ENCODE measurements around the gene HMCES.

DNA sequence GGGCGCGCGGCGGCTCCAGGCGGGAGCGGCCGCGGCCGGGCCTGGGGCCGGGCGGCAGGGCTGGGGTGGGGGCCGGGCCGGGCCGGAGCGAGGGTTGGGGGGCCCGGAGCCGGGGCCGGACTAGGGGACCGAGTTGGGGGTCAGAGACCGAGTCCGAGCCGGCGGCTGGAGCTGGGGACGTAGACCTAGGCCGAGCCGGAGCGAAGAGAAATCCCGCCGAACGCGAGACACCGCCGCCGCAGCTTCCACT, 37.3 kb downstream of the HMCES start:
- TF ChIP-seq JUND (IDR thresholded peaks at IDR 0.05) (no peak), TCF12 (IDR thresholded peaks at IDR 0.05) (no peak), GABPA (IDR thresholded peaks at IDR 0.05; ENCODE audit: low read depth) (no peak), REST (IDR thresholded peaks at IDR 0.05; ENCODE audit: low read depth, low read length) (no peak), MAX (IDR thresholded peaks at IDR 0.05; ENCODE audit: low read depth) (no peak), POLR2AphosphoS5 (IDR thresholded peaks at IDR 0.05; ENCODE audit: low read depth, low read length) (no peak), TAF1 (IDR thresholded peaks at IDR 0.05; ENCODE audit: borderline replicate concordance, low read depth, low read length) (no peak), YY1 (IDR thresholded peaks at IDR 0.05; ENCODE audit: low read depth) (no peak), MEF2A (IDR thresholded peaks at IDR 0.05; ENCODE audit: borderline replicate concordance, low read depth) (no peak)
- TF ChIP-seq, protein P1, sequence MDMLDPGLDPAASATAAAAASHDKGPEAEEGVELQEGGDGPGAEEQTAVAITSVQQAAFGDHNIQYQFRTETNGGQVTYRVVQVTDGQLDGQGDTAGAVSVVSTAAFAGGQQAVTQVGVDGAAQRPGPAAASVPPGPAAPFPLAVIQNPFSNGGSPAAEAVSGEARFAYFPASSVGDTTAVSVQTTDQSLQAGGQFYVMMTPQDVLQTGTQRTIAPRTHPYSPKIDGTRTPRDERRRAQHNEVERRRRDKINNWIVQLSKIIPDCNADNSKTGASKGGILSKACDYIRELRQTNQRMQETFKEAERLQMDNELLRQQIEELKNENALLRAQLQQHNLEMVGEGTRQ (IDR thresholded peaks at IDR 0.05; ENCODE audit: borderline replicate concordance, low read depth, low read length), result no peak
- TF ChIP-seq, protein P2, sequence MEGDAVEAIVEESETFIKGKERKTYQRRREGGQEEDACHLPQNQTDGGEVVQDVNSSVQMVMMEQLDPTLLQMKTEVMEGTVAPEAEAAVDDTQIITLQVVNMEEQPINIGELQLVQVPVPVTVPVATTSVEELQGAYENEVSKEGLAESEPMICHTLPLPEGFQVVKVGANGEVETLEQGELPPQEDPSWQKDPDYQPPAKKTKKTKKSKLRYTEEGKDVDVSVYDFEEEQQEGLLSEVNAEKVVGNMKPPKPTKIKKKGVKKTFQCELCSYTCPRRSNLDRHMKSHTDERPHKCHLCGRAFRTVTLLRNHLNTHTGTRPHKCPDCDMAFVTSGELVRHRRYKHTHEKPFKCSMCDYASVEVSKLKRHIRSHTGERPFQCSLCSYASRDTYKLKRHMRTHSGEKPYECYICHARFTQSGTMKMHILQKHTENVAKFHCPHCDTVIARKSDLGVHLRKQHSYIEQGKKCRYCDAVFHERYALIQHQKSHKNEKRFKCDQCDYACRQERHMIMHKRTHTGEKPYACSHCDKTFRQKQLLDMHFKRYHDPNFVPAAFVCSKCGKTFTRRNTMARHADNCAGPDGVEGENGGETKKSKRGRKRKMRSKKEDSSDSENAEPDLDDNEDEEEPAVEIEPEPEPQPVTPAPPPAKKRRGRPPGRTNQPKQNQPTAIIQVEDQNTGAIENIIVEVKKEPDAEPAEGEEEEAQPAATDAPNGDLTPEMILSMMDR (IDR thresholded peaks at IDR 0.05), result no peak
